Mesothelial cell of epicardium (in vitro differentiated cells): Measurements from ENCODE around the gene APC2. TPM values are rescaled to one million over a fixed set of nuclear protein-coding genes. Genes with fewer than 3 reads are reported as not detected.

ENCODE experiments used
- DNase-seq, 2 experiments: peaks; one replicate each; pipeline ENCODE4 v3.0.0; 2021; ENCODE audit warnings: low spot score in 2 of 2; ENCODE audit not compliant: unreplicated experiment in 2 of 2
- H3K27ac Mint-ChIP-seq: 2 replicates; pipeline ENCODE4 v1.8.0; 2021; ENCODE audit warnings: mixed read lengths
- H3K27me3 Mint-ChIP-seq: 2 replicates; pipeline ENCODE4 v1.8.0; 2021; ENCODE audit warnings: low read depth, mixed read lengths
- H3K36me3 Mint-ChIP-seq: 2 replicates; pipeline ENCODE4 v1.8.0; 2021; ENCODE audit warnings: mixed read lengths
- H3K4me1 Mint-ChIP-seq: 2 replicates; pipeline ENCODE4 v1.8.0; 2021; ENCODE audit warnings: mixed read lengths
- H3K4me3 Mint-ChIP-seq: 2 replicates; pipeline ENCODE4 v1.8.0; 2021; ENCODE audit warnings: mild to moderate bottlenecking, moderate library complexity, mixed read lengths
- H3K9me3 Mint-ChIP-seq: 2 replicates; pipeline ENCODE4 v1.8.0; 2021; ENCODE audit warnings: mixed read lengths
- total RNA-seq: library from RNA; stranded (reverse); gene quantifications from 3 replicates; pipeline ENCODE4 v1.2.1, GENCODE V29; 2021
- TF ChIP-seq, protein P1 (sequence below): fragments of 200-600 bp; sonication (generic); IDR thresholded peaks from one replicate; pipeline ENCODE4 v1.5.0; 2021; ENCODE audit warnings: antibody characterized with exemption; ENCODE audit not compliant: unreplicated experiment

APC2 gene
- total RNA-seq, 1 donor from 2014 or later: 2.3 TPM

DNA sequence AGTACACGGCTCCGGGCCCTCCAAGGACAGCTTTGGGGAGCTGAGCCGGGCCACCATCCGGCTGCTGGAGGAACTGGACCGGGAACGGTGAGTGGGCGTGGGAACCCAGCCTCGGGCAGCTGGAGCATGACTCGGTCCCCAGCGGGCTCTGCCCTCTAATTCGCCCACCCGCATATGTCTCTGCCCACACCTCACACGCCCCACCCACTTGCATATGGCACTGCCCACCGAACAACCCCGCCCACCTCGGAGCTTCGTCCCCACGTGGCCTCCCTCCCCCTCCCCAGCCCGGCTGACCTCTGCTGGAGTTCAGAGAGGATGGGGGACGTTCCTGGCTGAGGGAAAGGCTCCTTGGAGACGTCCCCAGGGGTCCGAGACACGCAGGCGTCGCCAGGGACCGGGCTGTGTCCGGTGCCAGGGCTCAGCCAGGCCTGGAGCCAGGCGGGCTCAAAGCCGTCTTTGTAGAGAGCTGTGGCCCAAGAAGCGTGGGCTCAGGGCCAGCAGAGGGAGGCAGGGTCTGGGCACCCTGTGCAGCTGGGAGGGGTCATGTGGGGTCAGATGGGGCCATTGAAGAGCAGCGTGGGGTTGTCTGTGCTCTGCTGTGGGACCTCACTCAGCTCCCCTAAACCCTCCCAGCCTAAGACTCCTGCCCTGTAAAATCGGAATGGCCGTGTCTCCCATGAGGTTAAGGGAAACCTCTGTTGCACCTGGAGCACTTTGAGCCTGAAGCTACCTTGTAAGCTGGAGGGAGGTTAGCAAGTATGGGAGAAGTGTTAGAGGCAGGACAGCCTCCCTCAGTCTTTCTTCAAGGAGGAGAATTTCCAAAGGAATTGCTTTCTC, 3.8 kb downstream of the APC2 start:
- TF ChIP-seq, protein P1, sequence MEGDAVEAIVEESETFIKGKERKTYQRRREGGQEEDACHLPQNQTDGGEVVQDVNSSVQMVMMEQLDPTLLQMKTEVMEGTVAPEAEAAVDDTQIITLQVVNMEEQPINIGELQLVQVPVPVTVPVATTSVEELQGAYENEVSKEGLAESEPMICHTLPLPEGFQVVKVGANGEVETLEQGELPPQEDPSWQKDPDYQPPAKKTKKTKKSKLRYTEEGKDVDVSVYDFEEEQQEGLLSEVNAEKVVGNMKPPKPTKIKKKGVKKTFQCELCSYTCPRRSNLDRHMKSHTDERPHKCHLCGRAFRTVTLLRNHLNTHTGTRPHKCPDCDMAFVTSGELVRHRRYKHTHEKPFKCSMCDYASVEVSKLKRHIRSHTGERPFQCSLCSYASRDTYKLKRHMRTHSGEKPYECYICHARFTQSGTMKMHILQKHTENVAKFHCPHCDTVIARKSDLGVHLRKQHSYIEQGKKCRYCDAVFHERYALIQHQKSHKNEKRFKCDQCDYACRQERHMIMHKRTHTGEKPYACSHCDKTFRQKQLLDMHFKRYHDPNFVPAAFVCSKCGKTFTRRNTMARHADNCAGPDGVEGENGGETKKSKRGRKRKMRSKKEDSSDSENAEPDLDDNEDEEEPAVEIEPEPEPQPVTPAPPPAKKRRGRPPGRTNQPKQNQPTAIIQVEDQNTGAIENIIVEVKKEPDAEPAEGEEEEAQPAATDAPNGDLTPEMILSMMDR: no peak
- Mint-ChIP-seq H3K9me3 (no peaks in the 10 kb centered on the region), H3K4me3 (no peak overlapping the region), H3K36me3 (no peaks in the 10 kb centered on the region), H3K4me1 (peaks cover 2% of the 10 kb centered on the region), H3K27ac (no peak overlapping the region), H3K27me3 (peaks cover 82% of the 10 kb centered on the region)
- DNase-seq: no peak

DNA sequence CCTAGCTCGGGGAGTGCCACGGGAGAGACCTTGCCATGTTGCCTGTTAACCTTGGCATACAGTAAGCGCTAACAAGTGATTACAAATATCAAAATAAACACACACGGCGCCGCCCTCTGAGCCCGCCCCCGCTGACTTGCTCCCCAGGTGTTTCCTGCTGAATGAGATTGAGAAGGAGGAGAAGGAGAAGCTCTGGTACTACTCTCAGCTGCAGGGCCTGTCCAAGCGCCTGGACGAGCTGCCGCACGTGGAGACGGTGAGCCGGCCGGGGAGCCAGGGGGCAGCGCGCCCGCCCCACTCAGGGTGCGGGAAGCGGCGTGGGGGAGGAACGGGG, 5.0 kb downstream of the APC2 start:
- peaks cover 82% of the 10 kb centered on the region for H3K27me3 Mint-ChIP-seq
- H3K27ac Mint-ChIP-seq: no peak overlapping the region
- no peaks in the 10 kb centered on the region for H3K36me3 Mint-ChIP-seq
- H3K4me3 Mint-ChIP-seq: no peak overlapping the region
- TF ChIP-seq, protein P1: no peak
- H3K4me1 Mint-ChIP-seq: no peaks in the 10 kb centered on the region
- no peak for DNase-seq
- H3K9me3 Mint-ChIP-seq: no peaks in the 10 kb centered on the region

DNA sequence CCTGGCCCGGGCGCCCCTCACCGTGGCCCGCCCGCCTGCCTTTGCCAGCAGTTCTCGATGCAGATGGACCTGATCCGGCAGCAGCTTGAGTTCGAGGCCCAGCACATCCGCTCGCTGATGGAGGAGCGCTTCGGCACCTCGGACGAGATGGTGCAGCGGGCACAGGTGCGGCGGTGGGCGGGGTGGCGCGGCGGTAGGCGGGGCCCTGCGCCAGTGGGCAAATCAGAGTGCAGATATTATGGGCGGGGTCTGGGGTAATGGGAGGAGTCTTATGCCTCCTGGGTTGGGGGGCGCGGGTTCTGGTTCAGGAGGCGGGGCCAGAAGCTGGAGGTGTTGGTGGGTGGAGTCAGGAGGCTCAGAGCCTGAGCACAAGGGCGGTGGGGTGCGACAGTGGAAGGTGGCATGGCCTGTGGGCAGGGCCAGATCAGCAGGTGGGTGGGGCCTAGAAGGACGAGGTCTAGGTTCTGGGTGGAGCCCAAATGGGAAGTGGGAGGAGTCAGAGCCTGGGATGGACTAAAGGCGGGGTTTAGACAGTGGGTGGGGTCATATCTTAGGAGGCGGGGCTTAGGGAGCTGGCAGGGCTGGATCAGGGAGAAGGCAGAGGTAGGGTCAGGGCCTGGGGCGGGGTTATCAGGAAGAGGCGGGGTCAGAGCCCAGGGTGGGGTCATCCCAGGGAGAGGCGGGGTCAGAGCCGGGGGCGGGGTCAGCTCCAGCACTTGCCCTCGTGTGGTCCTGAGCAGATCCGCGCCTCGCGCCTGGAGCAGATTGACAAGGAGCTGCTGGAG, 5.6 kb downstream of the APC2 start:
- Mint-ChIP-seq H3K9me3 (no peaks in the 10 kb centered on the region), H3K4me1 (no peaks in the 10 kb centered on the region), H3K27ac (no peak overlapping the region), H3K27me3 (peaks cover 78% of the 10 kb centered on the region), H3K4me3 (no peak overlapping the region), H3K36me3 (no peaks in the 10 kb centered on the region)
- no peak for DNase-seq
- TF ChIP-seq, protein P1: no peak

DNA sequence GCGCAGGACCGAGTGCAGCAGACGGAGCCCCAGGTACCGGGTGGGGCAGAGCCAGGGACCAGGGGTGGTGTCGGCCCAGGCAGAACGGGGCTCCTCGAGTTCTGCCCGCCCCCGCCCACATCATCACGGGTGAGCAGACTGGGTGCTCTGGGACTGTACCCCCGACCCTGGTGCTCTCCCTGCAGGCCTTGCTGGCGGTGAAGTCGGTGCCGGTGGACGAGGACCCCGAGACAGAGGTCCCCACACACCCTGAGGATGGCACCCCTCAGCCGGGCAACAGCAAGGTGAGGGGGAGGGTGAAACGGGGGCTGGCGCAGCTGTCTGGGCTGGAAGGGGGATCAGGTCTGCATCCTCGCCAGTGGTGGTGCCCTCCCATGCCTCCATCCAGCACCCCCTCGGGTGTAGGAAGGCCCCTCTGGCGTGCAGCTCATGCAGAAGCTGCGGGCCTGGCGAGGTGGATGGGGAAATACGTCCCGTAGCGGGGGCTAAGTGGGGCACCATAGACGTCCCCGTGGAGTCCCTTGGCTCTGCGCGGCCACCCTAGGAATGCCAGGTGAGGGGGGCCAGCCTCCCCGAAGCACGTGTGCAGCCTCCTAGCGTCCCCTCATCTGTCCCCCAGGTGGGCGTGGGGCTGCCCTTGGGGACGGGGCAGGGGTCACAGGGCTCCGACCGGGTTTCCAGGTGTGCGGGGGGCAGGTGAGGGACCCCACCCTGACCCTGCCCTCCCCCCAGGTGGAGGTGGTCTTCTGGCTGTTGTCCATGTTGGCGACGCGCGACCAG, 6.4 kb downstream of the APC2 start:
- no peaks in the 10 kb centered on the region for H3K9me3 Mint-ChIP-seq
- H3K27ac Mint-ChIP-seq: no peak overlapping the region
- H3K27me3 Mint-ChIP-seq: peaks cover 70% of the 10 kb centered on the region
- DNase-seq: no peak
- TF ChIP-seq, protein P1: no peak
- no peaks in the 10 kb centered on the region for H3K36me3 Mint-ChIP-seq
- no peaks in the 10 kb centered on the region for H3K4me1 Mint-ChIP-seq
- H3K4me3 Mint-ChIP-seq: no peak overlapping the region

DNA sequence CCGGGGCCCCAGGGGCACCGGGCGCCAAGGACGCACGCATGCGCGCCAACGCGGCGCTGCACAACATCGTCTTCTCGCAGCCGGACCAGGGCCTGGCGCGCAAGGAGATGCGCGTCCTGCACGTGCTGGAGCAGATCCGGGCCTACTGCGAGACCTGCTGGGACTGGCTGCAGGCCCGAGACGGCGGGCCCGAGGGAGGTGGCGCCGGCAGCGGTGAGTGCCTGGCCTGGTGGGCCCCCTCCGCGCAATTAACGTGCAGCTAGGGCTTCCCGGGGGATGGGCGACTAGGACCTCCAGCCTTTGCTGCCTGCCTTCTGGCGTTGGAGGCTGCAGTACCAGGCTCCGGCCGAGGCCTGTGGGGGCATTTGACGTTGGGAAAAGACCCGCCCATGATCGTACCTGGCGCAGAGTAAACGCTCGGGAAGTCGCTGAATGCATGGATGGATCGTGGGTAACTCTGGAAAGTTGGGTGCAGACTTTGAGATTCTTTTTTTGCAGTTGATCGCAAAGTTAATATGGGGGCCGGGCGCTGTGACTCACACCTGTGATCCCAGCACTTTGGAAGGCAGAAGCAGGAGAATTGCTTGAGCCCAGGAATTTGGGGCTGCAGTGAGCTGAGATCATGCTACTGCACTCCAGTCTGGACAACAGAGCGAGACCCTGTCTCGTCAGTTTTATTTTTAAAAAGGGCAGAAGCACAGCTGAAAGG, 7.3 kb downstream of the APC2 start:
- DNase-seq: no peak
- Mint-ChIP-seq H3K27ac (no peak overlapping the region), H3K36me3 (no peaks in the 10 kb centered on the region), H3K4me3 (no peak overlapping the region), H3K27me3 (peaks cover 61% of the 10 kb centered on the region), H3K4me1 (no peaks in the 10 kb centered on the region), H3K9me3 (no peaks in the 10 kb centered on the region)
- TF ChIP-seq, protein P1: no peak
